NCI-H2029 (cell line): ENCODE data around the gene EIF4G2.

Experiments used
- DNase-seq: peaks from one replicate; lab custom pipeline; 2025; lab: John Stamatoyannopoulos, UW

The EIF4G2 gene

GRCh38 chr11:10808235-10808552 lies 532 bp downstream of the EIF4G2 start:
- DNase-seq, result no peak

- peak; percentile 69 for DNase-seq
Measured at GRCh38 chr11:10807493-10808234, 1.1 kb downstream of the EIF4G2 start.

GRCh38 chr11:10806206-10806605 lies 2.5 kb downstream of the EIF4G2 start:
- no peak for DNase-seq

- DNase-seq, result no peak
Measured at GRCh38 chr11:10805741-10806140, 3.0 kb downstream of the EIF4G2 start.

GRCh38 chr11:10803676-10804075 lies 5.0 kb downstream of the EIF4G2 start:
- DNase-seq, result no peak

- DNase-seq, result no peak
Measured at GRCh38 chr11:10800292-10800691, 8.4 kb downstream of the EIF4G2 start.

GRCh38 chr11:10798330-10798928 lies 10.3 kb downstream of the EIF4G2 start:
- DNase-seq, result no peak

- DNase-seq, result no peak
Measured at GRCh38 chr11:10797531-10797930, 11.2 kb downstream of the EIF4G2 start.

- no peak for DNase-seq
Measured at GRCh38 chr11:10797001-10797400, 11.7 kb downstream of the EIF4G2 start.

GRCh38 chr11:10796191-10796590 lies 12.5 kb downstream of the EIF4G2 start:
- DNase-seq, result no peak

GRCh38 chr11:10793470-10794255 lies 15.1 kb downstream of the EIF4G2 start:
- no peak for DNase-seq

GRCh38 chr11:10792385-10793068 lies 16.2 kb downstream of the EIF4G2 start:
- peak; percentile 75 for DNase-seq

GRCh38 chr11:10786451-10786850 lies 22.3 kb downstream of the EIF4G2 start:
- no peak for DNase-seq

GRCh38 chr11:10785146-10785474 lies 23.6 kb downstream of the EIF4G2 start:
- peak; percentile 6 for DNase-seq

GRCh38 chr11:10784232-10785145 lies 24.2 kb downstream of the EIF4G2 start:
- peak; percentile 84 for DNase-seq

- DNase-seq, result no peak
Measured at GRCh38 chr11:10780040-10780439, 28.7 kb downstream of the EIF4G2 start.

GRCh38 chr11:10779086-10779485 lies 29.6 kb downstream of the EIF4G2 start:
- no peak for DNase-seq

GRCh38 chr11:10778217-10778970 lies 30.3 kb downstream of the EIF4G2 start:
- no peak for DNase-seq

GRCh38 chr11:10777806-10778205 lies 30.9 kb downstream of the EIF4G2 start:
- no peak for DNase-seq

GRCh38 chr11:10777393-10777793 lies 31.3 kb downstream of the EIF4G2 start:
- peak; percentile 9 for DNase-seq

- no peak for DNase-seq
Measured at GRCh38 chr11:10774811-10775210, 33.9 kb downstream of the EIF4G2 start.
